Spleen (tissue), 7 donors: ENCODE results near the gene PAPOLB.

ENCODE experiments used
- CTCF ChIP-seq, 11 experiments: fragments of 200-600 bp in 7 of 11; fragments of 450-650 bp in 4 of 11; sonication (generic) in 4 of 11; IDR thresholded peaks in 8 of 11; conservative IDR thresholded peaks in 3 of 11; 1 replicate in 7 of 11; 2 replicates in 4 of 11; pipeline versions ENCODE4 v1.4.0 to v1.8.0; 2016 to 2021; ENCODE audit warnings: antibody characterized with exemption in 11 of 11, inconsistent platforms in 4 of 11, mild to moderate bottlenecking in 1 of 11
- POLR2AphosphoS5 ChIP-seq, 3 donors: sonication (generic); formaldehyde crosslinking; IDR thresholded peaks; one replicate each; pipeline ENCODE4 v1.5.1; 2017; ENCODE audit warnings: antibody characterized with exemption in 3 of 3
- donor health status: DM: no; HTN: no; CAD: no; lungs with moderate emphysema.
- donor health status: DM: no; HTN: no; CAD: no.
- donor health status: DM: no; HTN: no; CAD: no.

- TF ChIP-seq POLR2AphosphoS5 (IDR thresholded peaks at IDR 0.05) (no peak), CTCF (IDR thresholded peaks at IDR 0.05 in 8 of 11, conservative IDR thresholded peaks at IDR 0.05 in 3 of 11) (no peak)
These were observed 18.4 kb upstream of the PAPOLB start for GRCh38 chr7:4880218-4880617.
